Bronchial epithelial cell (primary cell): Measurements from ENCODE around the gene AMPD1. TPM values are rescaled to one million over a fixed set of nuclear protein-coding genes. Genes with fewer than 3 reads are reported as not detected.

Experiments used
- DNase-seq: peaks from one replicate; pipeline ENCODE4 v3.0.0-alpha.2; 2010; ENCODE audit warnings: low read depth
- FAIRE-seq: peaks from 2 replicates; lab custom pipeline; 2011; peaks lifted over from hg19 to GRCh38; lab: Jason Lieb, UNC
- H3K27me3 ChIP-seq: 2 replicates; pipeline ENCODE4 v1.5.1; 2011; ENCODE audit warnings: low read length; ENCODE audit not compliant: control insufficient read depth, insufficient read depth
- H3K36me3 ChIP-seq: 2 replicates; pipeline ENCODE4 v1.5.1; 2011; ENCODE audit warnings: low read length; ENCODE audit not compliant: control insufficient read depth, insufficient read depth
- H3K4me3 ChIP-seq: 2 replicates; pipeline ENCODE4 v1.5.1; 2011; ENCODE audit warnings: mild to moderate bottlenecking, low read depth, low read length, control low read depth
- total RNA-seq: library from RNA; depleted of rRNA; stranded (reverse); fragments of >200 nt; gene quantifications from 2 replicates; pipeline ENCODE4 v1.2.1, GENCODE V29; 2014
- TF ChIP-seq, protein P1 (sequence below): IDR thresholded peaks from 2 replicates; pipeline ENCODE4 v1.5.1; 2011; ENCODE audit warnings: mild to moderate bottlenecking, moderate library complexity, low read length, control low read depth, inconsistent platforms; ENCODE audit not compliant: insufficient read depth, severe bottlenecking

Gene AMPD1
- total RNA-seq, 1 donor from 2014 or later, result not detected

DNA sequence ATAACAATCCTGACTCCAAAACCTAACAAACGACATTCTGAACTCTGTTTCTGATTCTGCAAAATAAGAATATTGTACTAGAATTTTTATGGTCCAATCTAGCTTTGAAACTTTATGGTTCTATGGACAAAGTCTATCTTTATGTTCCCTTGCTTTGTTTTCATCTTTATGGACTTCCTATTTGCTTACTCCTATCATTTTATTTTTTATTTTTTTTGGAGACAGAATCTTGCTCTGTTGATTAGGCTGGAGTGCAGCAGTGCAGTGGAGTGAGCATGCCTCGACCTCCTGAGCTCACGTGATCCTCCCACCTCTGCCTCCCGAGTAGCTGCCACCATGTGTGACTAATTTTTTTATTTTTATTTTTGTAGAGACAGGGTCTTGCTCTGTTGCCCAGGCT lies 17.6 kb upstream of the AMPD1 start:
- Histone ChIP-seq H3K36me3 (peaks cover 15% of the 10 kb centered on the region), H3K27me3 (no peaks in the 10 kb centered on the region), H3K4me3 (no peak overlapping the region)
- FAIRE-seq (no peak), DNase-seq (no peak)
- TF ChIP-seq, protein P1, sequence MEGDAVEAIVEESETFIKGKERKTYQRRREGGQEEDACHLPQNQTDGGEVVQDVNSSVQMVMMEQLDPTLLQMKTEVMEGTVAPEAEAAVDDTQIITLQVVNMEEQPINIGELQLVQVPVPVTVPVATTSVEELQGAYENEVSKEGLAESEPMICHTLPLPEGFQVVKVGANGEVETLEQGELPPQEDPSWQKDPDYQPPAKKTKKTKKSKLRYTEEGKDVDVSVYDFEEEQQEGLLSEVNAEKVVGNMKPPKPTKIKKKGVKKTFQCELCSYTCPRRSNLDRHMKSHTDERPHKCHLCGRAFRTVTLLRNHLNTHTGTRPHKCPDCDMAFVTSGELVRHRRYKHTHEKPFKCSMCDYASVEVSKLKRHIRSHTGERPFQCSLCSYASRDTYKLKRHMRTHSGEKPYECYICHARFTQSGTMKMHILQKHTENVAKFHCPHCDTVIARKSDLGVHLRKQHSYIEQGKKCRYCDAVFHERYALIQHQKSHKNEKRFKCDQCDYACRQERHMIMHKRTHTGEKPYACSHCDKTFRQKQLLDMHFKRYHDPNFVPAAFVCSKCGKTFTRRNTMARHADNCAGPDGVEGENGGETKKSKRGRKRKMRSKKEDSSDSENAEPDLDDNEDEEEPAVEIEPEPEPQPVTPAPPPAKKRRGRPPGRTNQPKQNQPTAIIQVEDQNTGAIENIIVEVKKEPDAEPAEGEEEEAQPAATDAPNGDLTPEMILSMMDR, result no peak

DNA sequence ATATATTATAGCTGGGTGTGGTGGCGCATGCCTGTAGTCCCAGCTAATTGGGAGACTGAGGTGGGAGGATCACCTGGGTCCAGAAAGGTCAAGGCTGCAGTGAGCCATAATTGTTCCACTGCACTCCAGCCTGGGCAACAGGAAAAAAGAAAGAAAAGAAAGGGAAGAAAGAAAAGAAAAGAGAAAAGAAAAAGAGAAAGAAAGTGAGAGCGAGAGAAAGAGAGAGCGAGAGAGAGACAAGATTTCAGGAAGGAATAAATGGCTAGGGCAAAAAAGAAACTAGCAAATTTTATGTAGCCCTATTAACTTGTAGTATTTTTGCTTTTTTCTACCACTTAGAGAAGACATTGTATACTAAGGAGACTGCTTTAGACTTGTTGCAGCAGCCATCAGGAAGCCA lies 15.0 kb upstream of the AMPD1 start:
- Histone ChIP-seq H3K36me3 (peaks cover 19% of the 10 kb centered on the region), H3K27me3 (no peaks in the 10 kb centered on the region), H3K4me3 (no peak overlapping the region)
- DNase-seq, result no peak
- TF ChIP-seq, protein P1, result no peak
- no peak for FAIRE-seq

DNA sequence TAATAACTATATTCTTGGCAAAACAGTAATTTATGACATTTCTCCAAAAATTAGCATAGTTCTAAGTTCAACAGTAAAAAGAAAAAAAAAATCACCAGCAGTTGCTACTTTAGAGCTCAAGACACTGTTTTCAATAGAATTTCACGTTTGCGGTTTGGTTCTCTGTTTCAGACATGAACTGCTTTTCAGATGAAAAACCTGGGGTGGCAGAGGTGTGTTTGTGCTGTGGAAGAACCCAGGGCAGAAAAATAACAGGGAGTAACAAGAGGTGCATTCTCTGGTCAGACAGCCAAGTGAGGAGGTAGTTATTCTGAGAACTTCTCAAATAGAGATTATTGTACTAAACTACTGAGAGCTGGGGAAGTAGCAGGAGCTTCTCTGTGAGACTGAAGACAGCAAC lies 12.3 kb upstream of the AMPD1 start:
- no peak for FAIRE-seq
- DNase-seq, result no peak
- peaks cover 12% of the 10 kb centered on the region for H3K36me3 ChIP-seq
- H3K4me3 ChIP-seq, result no peak overlapping the region
- no peaks in the 10 kb centered on the region for H3K27me3 ChIP-seq
- TF ChIP-seq, protein P1, result no peak

DNA sequence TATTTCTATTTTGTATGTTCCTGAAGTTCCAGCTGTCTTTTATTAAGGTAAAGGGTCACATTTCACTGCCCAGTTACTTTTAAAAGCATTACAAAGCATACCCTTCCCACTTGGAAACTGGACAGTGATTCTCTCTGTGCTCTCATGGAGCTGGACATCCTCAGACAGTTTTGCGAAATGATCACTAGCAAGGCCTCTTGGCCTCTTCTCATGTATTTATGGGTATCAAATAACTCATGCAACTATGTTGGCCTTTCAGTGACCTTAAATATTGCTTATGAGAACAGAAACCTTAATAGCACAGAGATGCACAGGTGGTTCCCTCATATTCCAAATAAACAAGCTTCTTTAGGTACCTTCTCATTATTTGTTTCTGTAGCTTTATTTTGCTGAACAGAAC lies 7.9 kb upstream of the AMPD1 start:
- TF ChIP-seq, protein P1, result no peak
- DNase-seq (no peak), FAIRE-seq (no peak)
- Histone ChIP-seq H3K27me3 (no peaks in the 10 kb centered on the region), H3K36me3 (peaks cover 4% of the 10 kb centered on the region), H3K4me3 (no peak overlapping the region)

DNA sequence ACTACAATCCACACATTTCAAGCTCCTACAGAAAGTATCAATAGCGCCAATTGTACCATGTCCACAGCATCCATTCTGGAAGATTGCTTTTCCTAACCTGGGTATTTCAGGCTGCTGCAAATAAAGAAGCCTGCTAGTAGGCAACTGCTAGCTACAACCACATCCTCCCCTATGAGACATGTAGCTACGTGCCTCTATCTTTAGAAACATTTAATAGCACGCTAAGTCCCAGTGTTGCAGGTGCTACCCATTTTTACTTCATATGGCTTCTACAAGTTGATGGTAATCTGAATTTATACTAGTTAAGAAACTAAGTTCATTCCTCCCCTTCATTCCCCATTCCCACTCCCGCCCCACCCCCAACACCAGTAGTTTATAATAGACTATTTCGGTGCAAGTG lies 7.4 kb upstream of the AMPD1 start:
- peak; percentile 44 for DNase-seq

DNA sequence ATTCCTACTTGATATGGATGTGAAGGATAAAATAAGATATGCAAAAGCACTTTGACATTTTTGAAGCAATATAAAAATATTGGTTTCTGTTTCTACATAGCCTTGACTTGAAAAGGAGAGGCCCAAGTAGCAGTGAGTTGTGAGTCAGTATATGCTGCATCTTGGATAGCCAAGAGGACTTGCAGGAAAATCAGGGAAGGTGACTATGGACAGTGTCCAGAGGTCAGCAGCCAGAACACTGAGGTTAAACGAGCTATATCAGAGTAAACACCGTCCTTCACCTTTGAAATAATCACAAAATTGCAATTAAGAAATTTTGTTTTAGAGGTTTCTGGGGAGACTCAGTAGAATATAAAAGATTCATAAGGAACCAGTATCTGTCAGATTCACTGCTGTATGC lies 6.6 kb upstream of the AMPD1 start:
- FAIRE-seq, result no peak
- DNase-seq, result no peak
- peaks cover 1% of the 10 kb centered on the region for H3K36me3 ChIP-seq

More for the DNA sequence above, 7.4 kb upstream of the AMPD1 start:
- no peak for FAIRE-seq
- peaks cover 3% of the 10 kb centered on the region for H3K36me3 ChIP-seq
- TF ChIP-seq, protein P1, result no peak
- H3K27me3 ChIP-seq, result no peaks in the 10 kb centered on the region
- no peak overlapping the region for H3K4me3 ChIP-seq

More for the DNA sequence above, 6.6 kb upstream of the AMPD1 start:
- TF ChIP-seq, protein P1, result no peak
- Histone ChIP-seq H3K27me3 (no peaks in the 10 kb centered on the region), H3K4me3 (no peak overlapping the region)
